GM18870 (cell line): ENCODE measurements around the gene RHOJ.
"Not testable (repeated sequence)": the region's sequence is repeated elsewhere in the genome, so short reads cannot be mapped to it uniquely, and the experiment has no call there.

Source experiments
- ATAC-seq: cut with Tn5 transposase; IDR thresholded peaks from one replicate; pipeline ENCODE4 v1.9.1; 2021; ENCODE audit warnings: moderate library complexity; ENCODE audit not compliant: unreplicated experiment

RHOJ gene

DNA sequence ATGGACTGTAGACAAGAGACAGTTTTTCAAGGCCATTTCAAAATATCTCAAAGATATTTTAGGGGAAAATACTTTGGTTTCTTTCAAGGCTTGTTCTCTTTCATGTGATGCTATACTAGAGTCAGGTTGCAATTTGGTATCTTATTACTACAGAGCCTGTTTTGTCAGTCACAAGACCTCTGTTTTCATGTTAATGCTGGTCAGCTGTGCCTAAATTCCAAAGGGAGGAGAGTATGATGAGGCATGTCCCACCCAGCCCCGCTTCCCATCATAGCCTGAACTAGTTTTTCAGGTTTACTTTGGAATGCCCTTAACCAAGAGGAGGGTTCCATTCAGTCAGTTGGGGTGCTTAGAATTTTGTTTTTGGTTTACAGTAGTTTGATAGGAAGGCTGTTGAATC is 61.9 kb downstream of the RHOJ start:
- no peak for ATAC-seq

DNA sequence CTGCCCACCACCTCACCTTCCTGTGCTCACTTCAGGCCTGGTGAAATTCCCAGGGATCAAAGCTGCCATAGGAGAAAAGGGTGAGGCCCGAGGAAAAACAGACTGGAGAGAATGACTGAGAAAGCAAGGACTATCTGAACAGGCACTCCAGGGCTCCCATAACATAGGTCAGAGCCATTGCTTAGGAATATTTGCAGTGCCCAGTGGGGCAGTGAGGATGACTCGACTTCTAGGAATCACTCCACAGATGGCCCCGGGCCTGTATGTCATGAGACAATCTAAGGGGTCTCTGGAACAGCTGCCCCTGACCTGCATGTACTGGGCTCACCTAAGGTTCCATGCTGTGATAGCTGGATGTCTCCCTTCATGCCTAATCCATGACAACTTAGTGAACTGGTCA is 62.9 kb downstream of the RHOJ start:
- ATAC-seq: no peak

DNA sequence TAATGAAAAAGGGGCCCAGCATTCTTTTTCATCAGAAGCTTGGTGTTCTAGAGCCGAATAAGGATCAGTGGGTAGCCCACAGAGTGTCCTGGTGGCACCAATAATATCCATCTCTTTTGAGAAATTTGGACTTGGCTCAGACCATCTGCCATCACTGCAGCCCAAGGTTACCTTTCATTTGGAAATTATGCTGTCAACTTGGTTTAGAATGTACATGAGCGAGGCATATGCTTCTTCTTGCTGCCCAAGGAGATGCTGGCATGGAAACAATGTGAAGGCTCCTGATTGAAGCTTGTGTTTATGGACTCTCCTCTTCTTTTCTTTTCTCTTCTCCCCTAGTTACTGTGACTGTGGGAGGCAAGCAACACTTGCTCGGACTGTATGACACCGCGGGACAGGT is 64.5 kb downstream of the RHOJ start:
- ATAC-seq: no peak

DNA sequence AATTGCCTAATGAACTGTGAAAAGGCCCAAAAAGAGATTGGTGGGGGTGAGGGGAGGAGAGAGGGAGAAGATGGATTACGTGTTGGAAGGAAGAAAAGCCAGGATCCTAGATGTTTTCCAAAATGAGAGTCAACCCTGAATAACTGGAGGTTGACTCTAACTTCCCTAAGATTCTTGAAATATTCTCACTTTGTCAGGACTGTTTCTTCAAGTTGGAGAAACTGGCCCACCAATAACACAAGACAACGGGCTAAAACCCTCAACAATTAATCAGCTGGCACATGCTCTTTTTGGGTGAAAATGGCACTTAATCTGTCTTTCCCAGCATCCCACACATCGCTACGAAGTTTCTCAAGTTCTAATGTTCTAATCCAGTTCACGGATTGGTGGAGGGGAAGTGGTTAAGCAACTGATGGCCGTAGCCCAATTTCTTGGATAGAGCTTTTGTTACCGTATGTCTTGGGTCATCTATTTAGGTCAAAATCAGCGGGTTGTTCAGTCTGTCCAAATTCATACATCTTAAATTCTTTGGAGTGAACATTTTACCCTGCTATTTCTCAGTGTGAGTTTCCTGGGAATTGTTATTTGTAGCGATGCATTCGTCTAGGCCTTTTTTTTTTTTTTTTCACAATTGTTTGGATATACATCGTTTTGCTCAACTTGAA is 65.5 kb downstream of the RHOJ start:
- no peak for ATAC-seq

DNA sequence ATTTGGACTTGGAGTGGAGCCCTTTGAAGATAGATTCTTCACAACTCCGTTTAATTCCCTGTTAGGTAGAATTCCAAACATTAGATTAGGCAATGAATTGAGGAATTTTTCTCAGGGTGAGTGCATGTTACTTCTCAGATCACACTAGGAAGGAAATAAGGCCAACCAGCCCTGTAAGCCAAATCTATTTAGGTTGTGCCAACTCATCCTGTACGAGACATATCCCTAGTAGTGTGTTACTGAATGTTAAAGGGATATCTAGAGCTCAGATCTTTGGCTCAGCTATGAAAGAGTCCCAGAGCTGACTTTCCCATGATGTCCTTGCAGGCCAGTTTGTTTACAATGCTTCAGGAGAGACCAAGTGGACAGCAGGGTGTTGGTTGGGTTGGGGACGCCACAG is 68.9 kb downstream of the RHOJ start:
- no peak for ATAC-seq

DNA sequence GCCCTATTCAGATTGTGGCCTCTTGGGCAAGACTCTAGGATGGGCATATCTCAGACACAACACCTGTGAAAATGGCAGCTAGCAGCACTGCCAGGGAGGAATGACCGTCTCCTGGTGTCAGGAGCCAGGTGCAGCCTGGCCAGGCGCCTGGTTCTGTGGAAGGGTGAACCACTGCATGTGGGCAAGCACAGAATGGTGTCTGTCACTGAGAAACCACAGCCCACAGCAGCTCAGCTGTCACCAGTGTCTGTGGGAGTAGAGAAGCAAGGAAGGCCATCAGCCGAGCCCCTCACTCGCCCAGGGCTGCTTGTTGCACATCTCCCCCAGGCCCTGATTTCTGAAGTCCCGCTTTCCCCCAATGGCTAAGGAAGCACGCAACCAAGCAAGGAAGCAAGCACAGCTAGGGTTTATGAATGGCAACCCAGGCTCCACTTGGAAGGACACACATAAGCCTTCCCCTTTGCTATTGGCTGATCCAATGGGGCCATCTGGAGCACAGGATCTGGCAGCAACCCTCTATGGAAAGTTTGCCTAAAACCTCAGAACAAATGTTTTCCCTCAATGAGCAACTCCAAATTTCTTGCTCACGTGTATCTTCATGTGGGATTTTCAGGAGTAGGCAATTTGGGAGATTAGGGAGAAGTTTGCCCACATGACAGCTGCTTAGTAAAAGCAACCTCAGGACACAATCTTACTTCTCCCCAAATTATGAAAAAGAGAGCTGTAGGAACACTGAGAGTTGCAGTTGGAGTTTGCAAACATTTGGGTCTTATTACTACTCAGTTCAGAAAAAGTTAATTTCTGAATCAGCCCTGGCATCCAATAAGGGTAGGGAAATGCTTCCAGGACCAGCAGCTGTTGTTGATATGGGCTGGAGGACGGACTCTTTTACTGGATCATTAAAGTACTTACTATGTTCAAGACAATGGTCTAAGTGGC is 69.7 kb downstream of the RHOJ start:
- no peak for ATAC-seq

DNA sequence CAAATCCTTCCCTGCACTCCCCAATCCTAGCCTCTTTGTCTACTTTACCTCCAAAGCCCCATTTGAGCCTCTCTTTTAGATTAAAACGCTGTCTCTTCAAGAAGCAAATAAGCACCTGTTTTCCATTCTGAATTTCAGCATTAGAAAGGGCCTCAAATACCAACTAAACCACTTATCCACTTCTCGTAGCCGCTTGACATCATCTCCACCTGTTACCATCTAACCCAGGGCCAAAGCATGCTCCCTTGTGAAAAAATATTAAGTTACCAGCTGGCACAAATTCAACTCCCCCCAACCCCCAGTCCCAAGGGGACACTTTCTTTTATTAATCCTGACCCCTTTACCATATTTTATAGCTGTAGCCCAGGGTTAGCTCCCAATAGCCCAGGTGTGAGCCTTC is 71.4 kb downstream of the RHOJ start:
- ATAC-seq: no peak

DNA sequence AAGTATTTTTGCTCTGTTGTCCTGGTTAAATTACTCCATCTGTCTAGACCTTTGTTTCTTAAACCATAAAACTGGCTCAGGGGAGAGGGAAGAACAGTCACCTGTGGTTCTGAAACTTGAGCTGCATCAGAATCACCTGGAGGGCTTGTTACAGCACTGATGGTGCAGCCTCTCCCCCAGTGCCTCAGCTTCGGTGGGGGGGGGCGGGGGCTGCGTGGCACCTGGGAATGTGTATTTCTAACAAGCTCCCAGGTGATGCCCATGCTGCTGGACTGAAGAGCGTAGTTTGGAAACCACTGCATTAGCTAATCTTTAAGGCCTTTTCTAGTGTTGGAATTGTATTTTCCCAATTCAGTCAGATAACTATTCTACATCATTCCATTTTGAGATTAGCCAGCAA is 71.8 kb downstream of the RHOJ start:
- ATAC-seq: no peak

DNA sequence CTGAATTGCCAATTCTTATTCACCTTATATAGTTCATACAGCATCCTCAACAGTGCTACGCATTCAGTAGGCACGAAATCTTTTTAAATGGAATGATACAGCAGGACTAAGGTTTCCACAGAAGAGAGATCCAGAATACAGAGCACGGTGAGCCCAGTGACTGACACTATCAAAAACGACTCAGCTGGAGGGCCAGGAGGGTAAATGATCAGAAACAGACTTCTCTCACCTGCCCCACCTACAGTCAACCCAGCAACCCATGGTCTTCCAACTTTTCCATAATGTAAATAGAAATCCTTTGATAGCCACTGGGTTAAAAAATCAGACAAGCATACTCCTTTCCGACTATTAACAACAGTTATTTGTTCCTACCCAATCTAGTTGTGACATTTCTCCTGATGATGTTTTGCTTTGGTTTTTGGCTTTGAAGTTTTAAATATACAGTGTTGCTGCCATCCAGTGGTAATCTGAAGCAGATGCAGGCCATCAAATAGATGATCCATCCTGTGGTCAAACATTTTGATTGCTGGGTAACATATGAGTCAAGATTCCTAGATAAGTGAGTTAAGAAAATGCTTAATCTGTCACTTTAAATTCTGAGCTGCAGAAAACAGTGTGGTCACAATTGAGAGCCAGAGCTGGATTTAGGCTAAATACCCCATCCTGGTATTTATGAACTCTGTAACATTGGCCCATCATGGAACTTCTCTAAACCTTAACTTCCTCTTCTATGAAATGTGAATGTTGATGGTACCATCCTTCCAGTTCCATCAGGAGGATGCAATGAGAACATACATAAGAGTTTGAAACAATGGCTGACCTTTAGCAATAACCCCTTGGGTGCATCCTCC is 72.5 kb downstream of the RHOJ start:
- peak; percentile 68 for ATAC-seq

DNA sequence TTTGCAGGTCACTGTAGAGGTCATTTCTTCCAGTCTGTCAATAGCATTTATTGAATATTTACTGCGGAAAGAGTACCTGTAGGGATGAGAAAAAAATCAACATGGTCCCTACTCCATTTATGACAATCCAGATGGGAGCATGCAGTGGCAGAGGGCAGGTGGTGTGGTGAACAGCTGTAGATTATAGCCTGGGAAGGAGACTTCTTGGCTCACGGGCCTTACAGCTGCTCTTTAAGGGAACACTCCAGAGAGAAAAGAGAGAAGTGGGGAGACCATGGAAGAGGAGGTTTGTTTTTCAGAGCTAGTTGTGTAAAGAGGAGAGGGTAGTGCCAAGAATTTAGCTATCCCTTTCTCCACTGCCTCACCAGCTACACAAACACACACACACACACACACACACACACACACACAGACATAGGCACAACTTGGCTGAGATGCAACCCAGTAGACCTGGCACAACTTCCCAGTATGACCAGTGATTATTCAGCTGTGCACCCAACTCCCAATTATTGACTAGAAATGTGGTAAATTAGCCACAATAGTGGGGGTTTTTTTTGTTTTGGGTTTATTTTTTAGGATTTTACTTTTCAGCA is 73.4 kb downstream of the RHOJ start:
- ATAC-seq: no peak

DNA sequence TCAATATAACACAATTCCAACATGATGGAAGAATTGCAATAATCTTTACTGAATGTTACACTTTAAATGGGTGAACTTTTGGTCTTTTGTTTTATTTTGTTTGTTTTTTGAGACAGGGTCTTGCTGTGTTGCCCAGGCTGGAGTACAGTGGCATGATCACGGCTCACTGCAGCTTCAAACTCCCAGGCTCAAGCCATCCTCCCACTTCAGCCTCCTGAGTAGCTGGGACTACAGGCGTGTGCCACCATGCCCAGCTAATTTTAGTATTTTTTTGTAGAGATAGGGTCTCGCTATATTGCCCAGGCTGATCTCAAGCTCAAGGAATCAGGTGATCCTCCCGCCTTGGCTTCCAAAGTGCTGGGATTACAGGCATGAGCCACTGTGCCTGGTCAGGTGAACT is 75.7 kb downstream of the RHOJ start:
- ATAC-seq: not testable (repeated sequence)

DNA sequence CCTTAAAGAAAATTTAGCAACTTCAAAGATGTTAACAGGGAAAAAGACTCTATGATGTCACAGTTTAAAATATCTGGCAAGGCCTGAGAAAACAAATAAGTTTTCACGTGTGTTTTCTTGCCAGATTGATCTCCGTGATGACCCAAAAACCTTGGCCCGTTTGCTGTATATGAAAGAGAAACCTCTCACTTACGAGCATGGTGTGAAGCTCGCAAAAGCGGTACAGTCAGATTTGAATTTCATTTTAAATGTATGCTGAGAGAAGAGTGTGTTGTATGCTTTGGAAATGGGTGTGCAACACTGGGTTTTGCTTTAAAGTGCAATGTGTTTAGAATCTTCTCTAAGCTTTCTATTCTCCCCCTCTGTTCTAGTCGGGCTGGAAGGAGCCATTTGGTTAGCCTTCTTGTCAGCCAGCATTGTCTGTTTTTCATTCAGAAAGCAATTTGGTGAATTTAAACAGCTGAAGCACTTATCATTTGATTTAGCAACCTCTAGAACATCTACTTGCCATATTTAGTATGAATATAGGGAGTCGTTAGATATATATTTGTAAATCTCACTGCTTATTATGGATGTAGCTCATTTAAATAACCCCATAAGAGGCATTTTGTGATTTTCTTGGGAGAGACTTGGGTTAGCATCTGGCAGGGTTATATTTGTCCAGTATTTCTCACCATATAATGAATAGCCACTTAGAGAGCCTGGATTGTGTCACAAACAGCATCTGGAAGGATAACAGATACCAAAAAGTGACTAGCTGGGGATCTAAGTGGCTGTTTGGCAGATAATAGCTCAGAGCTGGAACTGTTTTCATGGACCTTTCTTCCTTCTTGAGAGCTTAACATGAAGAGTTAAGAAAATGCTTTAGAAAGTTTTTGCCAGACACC is 79.0 kb downstream of the RHOJ start:
- ATAC-seq: no peak

DNA sequence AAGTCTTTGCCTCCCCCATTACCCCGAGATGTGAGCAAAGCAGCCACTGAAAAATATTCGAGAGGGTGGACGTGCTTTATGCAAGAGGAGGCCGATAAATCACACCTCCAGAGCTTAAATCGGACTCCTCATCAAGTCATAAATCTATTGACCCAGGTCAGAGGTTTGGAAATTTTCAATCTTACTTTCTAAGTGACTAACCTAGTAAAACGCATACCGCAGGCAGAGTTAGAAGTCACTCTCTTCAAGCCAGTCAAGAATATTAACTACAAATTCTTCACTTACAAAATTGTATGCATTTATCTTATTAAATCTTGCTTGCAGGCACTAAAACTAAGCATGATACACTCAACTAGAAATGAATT is 79.6 kb downstream of the RHOJ start:
- ATAC-seq: no peak

DNA sequence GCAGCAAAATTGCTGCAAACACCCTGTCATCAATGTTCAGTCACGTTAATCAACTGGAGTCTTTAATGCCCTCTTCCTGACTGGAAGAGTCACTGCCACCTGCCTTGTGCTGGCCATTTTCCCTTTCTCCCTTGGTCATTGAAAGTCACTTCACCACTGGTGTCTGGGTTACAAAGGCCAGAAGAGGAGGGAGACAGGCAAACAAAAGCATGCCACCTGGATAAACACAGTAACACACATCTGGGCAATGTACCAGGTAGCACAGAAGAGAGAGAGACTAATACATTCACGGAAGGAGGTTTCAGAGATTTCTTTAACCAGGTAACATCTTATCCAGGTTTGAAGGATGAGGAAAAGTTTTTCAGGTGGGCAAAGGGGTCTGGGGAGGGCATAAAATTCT is 81.8 kb downstream of the RHOJ start:
- ATAC-seq: no peak

DNA sequence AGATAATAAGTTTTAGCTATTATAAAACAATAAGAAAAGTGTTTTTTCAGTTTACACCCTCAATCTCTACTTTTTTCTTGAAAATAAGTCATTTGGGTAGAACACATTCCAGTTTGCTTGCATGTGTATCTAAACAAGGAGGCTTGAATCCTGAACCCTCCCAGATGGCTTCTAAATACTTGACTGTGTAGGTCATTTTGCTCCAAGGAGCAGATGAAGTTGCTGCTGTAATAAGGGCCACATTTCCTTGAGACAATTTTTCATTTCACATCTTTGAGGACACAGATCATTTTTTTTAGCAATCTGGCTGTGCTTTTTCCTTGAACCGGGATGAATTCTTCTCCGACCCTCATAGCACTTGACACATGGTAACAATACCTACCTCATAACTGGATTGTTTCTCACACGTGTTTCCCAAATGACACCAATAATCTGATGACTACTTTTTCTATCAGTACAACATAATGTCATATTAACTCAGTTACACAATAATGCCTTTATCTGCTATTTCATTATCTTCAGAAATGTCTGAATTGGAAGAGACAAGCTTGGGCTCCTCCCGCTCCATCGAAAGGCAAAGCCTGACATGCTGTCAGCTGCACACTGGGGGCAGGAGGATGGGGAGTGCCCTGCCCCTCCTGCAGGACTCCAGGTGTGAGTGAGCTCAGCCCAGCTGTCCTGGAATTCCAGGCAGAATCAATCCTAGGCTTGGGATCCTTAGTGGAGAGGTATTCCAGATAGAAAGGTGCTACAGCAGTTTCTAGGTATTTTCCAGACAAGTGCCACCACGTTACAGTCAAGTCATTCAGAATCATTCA is 83.6 kb downstream of the RHOJ start:
- no peak for ATAC-seq

DNA sequence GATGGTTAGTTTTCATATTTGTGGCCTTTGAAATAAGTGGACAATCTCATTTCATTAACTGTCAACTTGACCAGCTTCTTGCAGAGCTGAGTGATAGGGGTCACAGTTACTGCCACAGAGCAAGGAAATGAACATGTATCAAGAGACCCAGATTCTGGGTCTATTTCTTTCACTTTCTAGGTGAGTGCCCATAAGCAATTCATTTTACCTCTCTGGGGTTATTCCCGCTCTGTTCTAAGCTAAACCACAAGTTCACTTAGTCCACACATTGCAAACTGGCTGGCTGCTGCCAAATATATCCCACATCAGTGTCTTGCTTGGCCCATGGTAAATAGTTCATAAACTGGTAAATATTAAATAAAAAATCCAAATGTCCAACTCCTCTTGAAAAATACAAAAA is 84.6 kb downstream of the RHOJ start:
- ATAC-seq: no peak

DNA sequence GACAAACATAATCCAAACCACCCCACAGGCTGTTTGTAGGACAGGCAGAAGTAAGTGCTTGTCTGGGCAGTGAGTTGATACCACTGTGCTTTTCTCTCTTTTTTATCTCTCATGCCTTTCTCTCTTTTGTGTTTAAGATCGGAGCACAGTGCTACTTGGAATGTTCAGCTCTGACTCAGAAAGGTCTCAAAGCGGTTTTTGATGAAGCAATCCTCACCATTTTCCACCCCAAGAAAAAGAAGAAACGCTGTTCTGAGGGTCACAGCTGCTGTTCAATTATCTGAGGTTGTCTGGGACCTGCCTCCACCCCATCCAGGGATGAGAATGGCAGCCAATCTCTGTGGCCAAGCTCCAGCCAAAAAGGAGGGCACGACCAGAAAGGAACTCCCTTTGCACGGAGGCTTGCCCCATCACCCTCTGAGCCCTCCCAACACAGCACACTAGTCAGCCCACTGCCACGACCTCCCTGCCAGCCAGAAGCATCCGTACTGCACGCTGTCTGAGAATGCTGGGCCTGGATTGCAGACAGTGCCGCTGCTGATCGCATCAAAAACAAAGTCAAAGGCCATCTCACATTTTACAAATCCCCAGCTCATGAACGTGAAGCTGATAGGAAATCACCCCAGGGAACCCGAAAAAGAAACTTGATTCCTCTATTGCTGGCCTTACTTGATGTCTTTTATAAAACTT is 86.6 kb downstream of the RHOJ start:
- no peak for ATAC-seq

DNA sequence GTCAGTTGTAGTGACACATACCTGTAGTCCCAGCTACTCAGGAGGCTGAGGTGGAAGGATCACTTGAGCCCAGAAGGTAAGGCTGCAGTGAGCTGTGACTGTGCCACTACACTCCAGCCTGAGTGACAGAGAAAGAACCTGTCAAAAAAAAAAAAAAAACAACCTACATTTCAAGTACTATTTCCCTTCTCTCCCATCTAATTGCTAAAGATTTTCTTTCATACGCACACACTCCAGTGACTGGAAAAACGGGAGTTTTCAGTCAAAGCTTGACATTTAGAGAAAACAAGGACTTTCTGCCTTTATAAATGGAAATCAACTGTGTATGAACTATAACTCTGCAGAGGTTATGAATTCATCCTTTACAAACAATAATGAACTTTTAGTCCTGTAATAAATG is 88.6 kb downstream of the RHOJ start:
- no peak for ATAC-seq

DNA sequence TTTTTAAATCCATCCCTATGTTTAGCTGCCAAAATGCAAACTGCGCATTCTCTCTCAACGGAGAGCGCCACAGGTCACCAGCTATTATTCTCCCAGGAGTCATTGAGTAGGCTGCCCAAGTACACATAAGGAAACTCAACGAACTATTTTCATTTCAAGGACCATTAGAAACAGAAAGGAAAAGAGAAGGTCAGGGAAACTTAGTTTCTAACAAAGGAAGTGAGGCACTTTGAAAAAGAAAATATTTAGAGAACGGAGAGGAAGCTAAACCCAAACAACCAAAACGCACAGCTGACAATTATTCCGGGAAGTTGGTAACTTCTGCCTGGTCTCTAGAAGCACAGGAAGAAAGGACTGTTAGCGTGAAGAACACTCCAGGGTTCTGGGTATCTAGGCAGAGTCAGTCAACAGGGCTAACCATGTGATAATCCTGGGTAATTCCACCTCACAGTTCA is 91.0 kb downstream of the RHOJ start:
- ATAC-seq: no peak
